Measurements from ENCODE around the gene RBM7. TPM values are rescaled to one million over a fixed set of nuclear protein-coding genes. Genes with fewer than 3 reads are reported as not detected.
A peak's percentile ranks its signal among the peaks of the same experiment; 100 is the strongest.

Gene RBM7
- total and polyA plus RNA-seq, 2 of the 8 experiments (the other 6 are each of a cell fraction or from before 2014, with no cell fraction given), result 18.0 to 45.7 TPM

DNA sequence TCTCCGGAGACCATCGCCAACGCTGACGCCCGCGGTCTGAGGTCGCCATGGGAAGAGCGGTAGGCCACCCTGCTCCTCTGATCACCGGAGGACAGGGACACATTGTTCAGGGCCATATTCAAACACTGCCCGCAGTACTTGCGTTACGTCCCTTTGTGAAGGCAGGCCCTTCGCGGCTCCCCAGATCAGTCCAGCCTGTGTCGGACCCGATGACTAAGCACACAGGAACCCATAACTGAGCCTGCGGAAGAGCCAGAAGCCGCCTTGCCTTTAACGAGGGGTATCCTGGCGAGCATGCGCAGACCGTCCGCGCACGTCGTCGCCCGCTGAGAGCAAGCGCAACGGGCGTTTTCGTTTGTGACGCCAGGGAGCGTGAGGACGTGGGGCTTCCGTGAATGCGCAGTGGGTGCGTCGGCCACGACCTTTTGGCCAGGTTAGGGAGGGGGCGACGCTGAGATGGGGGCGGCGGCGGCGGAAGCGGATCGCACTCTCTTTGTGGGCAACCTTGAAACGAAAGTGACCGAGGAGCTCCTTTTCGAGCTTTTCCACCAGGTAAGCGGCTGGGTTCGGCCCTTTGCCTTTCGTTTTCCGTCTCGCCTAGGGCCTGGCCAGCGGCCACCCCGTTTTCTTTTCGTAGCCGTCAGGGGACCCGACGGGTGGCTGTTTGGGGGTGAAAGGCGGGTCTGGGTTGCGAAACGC lies at the start of gene RBM7, which contains the start of gene C11orf71 (continued):
- TF ChIP-seq USF2 (IDR thresholded peaks at IDR 0.05; ENCODE audit: low read length), result no peak
- no peak for TF ChIP-seq KDM1A (IDR thresholded peaks at IDR 0.05; ENCODE audit: borderline replicate concordance, low read length)
- peak; percentile 84 for TF ChIP-seq RBBP5 (IDR thresholded peaks at IDR 0.05; ENCODE audit: borderline replicate concordance, low read depth, low read length)
- peak; percentile 86 for TF ChIP-seq TAF1 (IDR thresholded peaks at IDR 0.05; ENCODE audit: low read depth, low read length)
- no peak; a peak in 1 of 3 replicates for TF ChIP-seq EP300 (IDR thresholded peaks at IDR 0.05; ENCODE audit: borderline replicate concordance in 1 of 2, low read depth in 2 of 2, low read length in 2 of 2)
- TF ChIP-seq MAX (IDR thresholded peaks at IDR 0.05), result peak; percentile 10; the same call in 1 of the 2 replicates
- TF ChIP-seq EGR1 (IDR thresholded peaks at IDR 0.05; ENCODE audit: borderline replicate concordance, low read depth, low read length), result no peak
- TF ChIP-seq GABPA (IDR thresholded peaks at IDR 0.05; ENCODE audit: borderline replicate concordance, insufficient read depth, low read length), result no peak
- TF ChIP-seq SP2 (IDR thresholded peaks at IDR 0.05; ENCODE audit: low read length), result no peak
- TF ChIP-seq ASH2L (IDR thresholded peaks at IDR 0.05; ENCODE audit: low read length), result peak; percentile 90
- TF ChIP-seq POLR2A (IDR thresholded peaks at IDR 0.05; ENCODE audit: control extremely low read depth in 1 of 2, low read depth in 2 of 2, low read length in 2 of 2), result peak in 1 of 2 experiments; percentile 98; a peak in 2 of 3 replicates
- TF ChIP-seq RNF2 (IDR thresholded peaks at IDR 0.05; ENCODE audit: borderline replicate concordance, low read depth, low read length, missing control alignments, poor library complexity, severe bottlenecking), result no peak
- TF ChIP-seq, protein P1, sequence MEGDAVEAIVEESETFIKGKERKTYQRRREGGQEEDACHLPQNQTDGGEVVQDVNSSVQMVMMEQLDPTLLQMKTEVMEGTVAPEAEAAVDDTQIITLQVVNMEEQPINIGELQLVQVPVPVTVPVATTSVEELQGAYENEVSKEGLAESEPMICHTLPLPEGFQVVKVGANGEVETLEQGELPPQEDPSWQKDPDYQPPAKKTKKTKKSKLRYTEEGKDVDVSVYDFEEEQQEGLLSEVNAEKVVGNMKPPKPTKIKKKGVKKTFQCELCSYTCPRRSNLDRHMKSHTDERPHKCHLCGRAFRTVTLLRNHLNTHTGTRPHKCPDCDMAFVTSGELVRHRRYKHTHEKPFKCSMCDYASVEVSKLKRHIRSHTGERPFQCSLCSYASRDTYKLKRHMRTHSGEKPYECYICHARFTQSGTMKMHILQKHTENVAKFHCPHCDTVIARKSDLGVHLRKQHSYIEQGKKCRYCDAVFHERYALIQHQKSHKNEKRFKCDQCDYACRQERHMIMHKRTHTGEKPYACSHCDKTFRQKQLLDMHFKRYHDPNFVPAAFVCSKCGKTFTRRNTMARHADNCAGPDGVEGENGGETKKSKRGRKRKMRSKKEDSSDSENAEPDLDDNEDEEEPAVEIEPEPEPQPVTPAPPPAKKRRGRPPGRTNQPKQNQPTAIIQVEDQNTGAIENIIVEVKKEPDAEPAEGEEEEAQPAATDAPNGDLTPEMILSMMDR (IDR thresholded peaks at IDR 0.05; ENCODE audit: control extremely low read depth in 1 of 3, insufficient read depth in 1 of 3, low read depth in 1 of 3, low read length in 3 of 3), result no peak
- TF ChIP-seq CTBP2 (IDR thresholded peaks at IDR 0.05; ENCODE audit: borderline replicate concordance, insufficient read depth, insufficient read length, low read length), result no peak
- TF ChIP-seq CBX8 (IDR thresholded peaks at IDR 0.05; ENCODE audit: borderline replicate concordance, low read depth, low read length), result no peak
- peak; percentile 10 to 57; a peak in 2 of 4 replicates for TF ChIP-seq SIN3A (conservative IDR thresholded peaks at IDR 0.05 in 1 of 2, IDR thresholded peaks at IDR 0.05 in 1 of 2; ENCODE audit: low read depth in 1 of 2, low read length in 2 of 2)
- TF ChIP-seq TAF7 (optimal IDR thresholded peaks at IDR 0.05; ENCODE audit: borderline replicate concordance, low read depth, low read length), result peak; percentile 84
- no peak for TF ChIP-seq FOSL1 (IDR thresholded peaks at IDR 0.05; ENCODE audit: insufficient read depth, low read depth, low read length)
